T-cell (primary cell): Measurements from ENCODE around the gene TASOR. TPM values are rescaled to one million over a fixed set of nuclear protein-coding genes. Genes with fewer than 3 reads are reported as not detected.
"Not testable (repeated sequence)": the region's sequence is repeated elsewhere in the genome, so short reads cannot be mapped to it uniquely, and the experiment has no call there.

ENCODE experiments used
- ATAC-seq, 4 experiments: fragments of 200-7000 bp in 3 of 4; fragments of 150-1000 bp in 1 of 4; cut with Tn5 transposase; replicated peaks in 1 of 4; 1 replicate in 3 of 4; 2 replicates in 1 of 4; pipeline ENCODE4 v1.10.0; 2021; ENCODE audit warnings: moderate library complexity in 3 of 4, mild to moderate bottlenecking in 2 of 4, moderate number of reproducible peaks in 1 of 4
- CTCF ChIA-PET, 2 donors: fragments of 300-600 bp; sonication (Branson Sonifier 250); formaldehyde crosslinking; loops; one replicate each; lab custom pipeline; 2022; ENCODE audit warnings: antibody characterized with exemption in 2 of 2; lab: Charles Lee
- POLR2A ChIA-PET, 2 donors: fragments of 300-600 bp; sonication (Branson Sonifier 250); formaldehyde crosslinking; loops; one replicate each; lab custom pipeline; 2022; ENCODE audit warnings: antibody characterized with exemption in 2 of 2; lab: Charles Lee
- DNase-seq, 35 experiments: peaks; one replicate each; pipeline versions ENCODE4 v3.0.0 to v3.0.0-alpha.2; 2013 to 2023
- H3K27ac ChIP-seq: one replicate; pipeline ENCODE4 v1.5.1; 2013; ENCODE audit warnings: low read length
- H3K27me3 ChIP-seq, 2 experiments: replicated peaks in 1 of 2; 1 replicate in 1 of 2; 2 replicates in 1 of 2; pipeline versions ENCODE4 v1.6.1 to v1.7.0; 2013; ENCODE audit warnings: low read length in 1 of 2, mixed read lengths in 1 of 2; ENCODE audit not compliant: control insufficient read depth in 2 of 2, insufficient read depth in 2 of 2; ENCODE audit errors: extremely low read depth in 1 of 2
- H3K36me3 ChIP-seq, 2 donors: 1 replicate in 1 of 2; 2 replicates in 1 of 2; pipeline versions ENCODE4 v1.6.1 to v1.7.0; 2013; ENCODE audit warnings: low read length in 1 of 2; ENCODE audit not compliant: control insufficient read depth in 2 of 2, insufficient read depth in 1 of 2; ENCODE audit errors: extremely low read depth in 1 of 2
- H3K4me1 ChIP-seq, 2 experiments: 1 replicate in 1 of 2; 2 replicates in 1 of 2; pipeline versions ENCODE4 v1.6.1 to v1.7.0; 2013; ENCODE audit warnings: low read length in 2 of 2, mixed read lengths in 1 of 2; ENCODE audit not compliant: insufficient read depth in 2 of 2, control insufficient read depth in 1 of 2; ENCODE audit errors: extremely low read depth in 1 of 2
- H3K4me3 ChIP-seq, 2 donors: 1 replicate in 1 of 2; 2 replicates in 1 of 2; pipeline versions ENCODE4 v1.5.1 to v1.7.0; 2013; ENCODE audit warnings: mild to moderate bottlenecking in 2 of 2, low read length in 1 of 2, moderate library complexity in 1 of 2; ENCODE audit not compliant: control insufficient read depth in 1 of 2; ENCODE audit errors: extremely low read depth in 1 of 2
- H3K9me3 ChIP-seq: 2 replicates; pipeline ENCODE4 v1.7.0; 2013
- H3K27ac Mint-ChIP-seq, 2 donors: one replicate each; pipeline ENCODE4 v1.8.0; 2020 to 2021; ENCODE audit warnings: mild to moderate bottlenecking in 2 of 2, mixed read lengths in 2 of 2
- H3K27me3 Mint-ChIP-seq, 2 donors: one replicate each; pipeline ENCODE4 v1.8.0; 2021 to 2022; ENCODE audit warnings: mixed read lengths in 2 of 2
- H3K36me3 Mint-ChIP-seq: one replicate; pipeline ENCODE4 v1.8.0; 2021; ENCODE audit warnings: mixed read lengths
- H3K4me1 Mint-ChIP-seq, 3 donors: one replicate each; pipeline ENCODE4 v1.8.0; 2020 to 2022; ENCODE audit warnings: mixed read lengths in 3 of 3, mild to moderate bottlenecking in 1 of 3
- H3K4me3 Mint-ChIP-seq, 3 donors: one replicate each; pipeline ENCODE4 v1.8.0; 2020 to 2022; ENCODE audit warnings: mild to moderate bottlenecking in 3 of 3, mixed read lengths in 3 of 3, moderate library complexity in 3 of 3
- H3K9me3 Mint-ChIP-seq, 3 donors: one replicate each; pipeline ENCODE4 v1.8.0; 2020 to 2022; ENCODE audit warnings: mixed read lengths in 3 of 3
- WGBS: methylation state at CpG from one replicate; pipeline ENCODE4 v1.1.5; 2013; ENCODE audit warnings: missing lambda C conversion rate; ENCODE audit not compliant: insufficient coverage; 5-methylcytosine and 5-hydroxymethylcytosine counted together
- total RNA-seq, 35 experiments: library from RNA in 6 of 35; stranded (reverse) in 6 of 35; fragments of 120-200 nt in 1 of 35; gene quantifications; one replicate each; pipeline versions ENCODE4 v1.2.1 to v1.2.4 and lab custom pipeline; 2013 to 2026

Gene TASOR
- total RNA-seq, 5 donors from 2014 or later (not counting 1 experiment from before 2014, with no cell fraction given) = 69.5 to 81.7 (median 75.8) TPM

GRCh38 chr3:56718809-56719208 lies 35.7 kb upstream of the TASOR start:
- WGBS = 98% methylated on average over 20 of the region's 21 CpGs
- CTCF ChIA-PET = interaction anchor here in 1 of 2 donors (0.6 kb wide), 1 partner anchor 45 kb away, joined by 4 read pairs; no protein-coding TSS in a partner anchor

GRCh38 chr3:56711344-56711743 lies 28.3 kb upstream of the TASOR start:
- ChIA-PET CTCF (no interaction called here), POLR2A (no interaction called here)
- DNase-seq = no peak
- no peak overlapping the region for H3K4me3 Mint-ChIP-seq
- H3K36me3 Mint-ChIP-seq = no peaks in the 10 kb centered on the region
- no peaks in the 10 kb centered on the region for H3K36me3 ChIP-seq
- H3K4me1 Mint-ChIP-seq = peaks cover 3 to 5% (median 4%) of the 10 kb centered on the region in 3 donors
- no peaks in the 10 kb centered on the region for H3K27me3 Mint-ChIP-seq
- H3K4me1 ChIP-seq = no peaks in the 10 kb centered on the region
- ATAC-seq = peak in 2 of 4 experiments; percentile 36 to 37
- 96% methylated on average over 2 of the region's 2 CpGs for WGBS
- no peak overlapping the region for H3K4me3 ChIP-seq
- H3K27ac Mint-ChIP-seq = peak overlapping the region in 1 of 2 donors; percentile 64
- H3K9me3 Mint-ChIP-seq = peaks cover 2 to 5% (median 4%) of the 10 kb centered on the region in 3 donors
- H3K27me3 ChIP-seq = no peaks in the 10 kb centered on the region
- no peak overlapping the region for H3K27ac ChIP-seq
- H3K9me3 ChIP-seq = peaks cover 2% of the 10 kb centered on the region

More at GRCh38 chr3:56718809-56719208, 35.7 kb upstream of the TASOR start:
- ATAC-seq, H3K36me3 Mint-ChIP-seq, H3K9me3 ChIP-seq, H3K9me3 Mint-ChIP-seq, H3K4me3 ChIP-seq, H3K27ac Mint-ChIP-seq, H3K27ac ChIP-seq, H3K27me3 Mint-ChIP-seq, H3K27me3 ChIP-seq, DNase-seq, H3K4me3 Mint-ChIP-seq, POLR2A ChIA-PET: not testable (repeated sequence)
- Histone ChIP-seq H3K4me1 (peaks cover 2 to 11% of the 10 kb centered on the region in 2 experiments), H3K36me3 (peaks cover 3 to 14% of the 10 kb centered on the region in 2 donors)
- peaks cover 25 to 43% (median 35%) of the 10 kb centered on the region in 3 donors for H3K4me1 Mint-ChIP-seq

GRCh38 chr3:56707412-56707811 lies 24.3 kb upstream of the TASOR start:
- H3K9me3 ChIP-seq, H3K36me3 Mint-ChIP-seq, H3K27ac Mint-ChIP-seq, POLR2A ChIA-PET, H3K27ac ChIP-seq, H3K4me3 ChIP-seq, H3K36me3 ChIP-seq, H3K27me3 ChIP-seq, H3K27me3 Mint-ChIP-seq, H3K4me3 Mint-ChIP-seq, H3K9me3 Mint-ChIP-seq, ATAC-seq: not testable (repeated sequence)
- DNase-seq = peak in 9 of 35 experiments; percentile 11 to 36 (median 14)
- H3K4me1 ChIP-seq = peaks cover 5 to 13% of the 10 kb centered on the region in 2 experiments
- H3K4me1 Mint-ChIP-seq = peaks cover 19 to 23% (median 22%) of the 10 kb centered on the region in 3 donors
- no CpG with 5 or more reads among the region's 6 CpGs for WGBS
- CTCF ChIA-PET = interaction anchor here (0.6 to 1.9 kb wide), 8 partner anchors 14 to 352 kb away, joined by 3 to 17 read pairs (median 4); partner anchors contain the start of gene ARHGEF3 (in 1 of the 2)

GRCh38 chr3:56706629-56707028 lies 23.6 kb upstream of the TASOR start:
- no peaks in the 10 kb centered on the region for H3K27me3 ChIP-seq
- no peaks in the 10 kb centered on the region for H3K9me3 ChIP-seq
- H3K9me3 Mint-ChIP-seq = no peaks in the 10 kb centered on the region
- no peaks in the 10 kb centered on the region for H3K36me3 ChIP-seq
- peaks cover 19 to 24% (median 23%) of the 10 kb centered on the region in 3 donors for H3K4me1 Mint-ChIP-seq
- H3K27me3 Mint-ChIP-seq = no peaks in the 10 kb centered on the region
- ATAC-seq (no peak), DNase-seq (no peak)
- ChIA-PET POLR2A (no interaction called here), CTCF (interaction anchor here in 1 of 2 donors (5.6 kb wide), 1 partner anchor 94 kb away, joined by 181 read pairs; the partner anchor contains the start of gene ARHGEF3)
- no peak overlapping the region for H3K27ac ChIP-seq
- H3K4me3 Mint-ChIP-seq = no peak overlapping the region
- H3K36me3 Mint-ChIP-seq = no peaks in the 10 kb centered on the region
- H3K4me3 ChIP-seq = no peak overlapping the region
- peaks cover 5 to 15% of the 10 kb centered on the region in 2 experiments for H3K4me1 ChIP-seq
- no peak overlapping the region for H3K27ac Mint-ChIP-seq

- Histone ChIP-seq H3K27me3 (no peaks in the 10 kb centered on the region), H3K27ac (peak overlapping the region; percentile 2), H3K4me1 (peaks cover 5 to 15% of the 10 kb centered on the region in 2 experiments), H3K9me3 (no peaks in the 10 kb centered on the region), H3K36me3 (no peaks in the 10 kb centered on the region), H3K4me3 (no peak overlapping the region)
- no peaks in the 10 kb centered on the region for H3K9me3 Mint-ChIP-seq
- H3K27me3 Mint-ChIP-seq = no peaks in the 10 kb centered on the region
- ATAC-seq (peak in 3 of 4 experiments; percentile 54 to 67 (median 60)), DNase-seq (peak in 1 of 35 experiments; percentile 35)
- CTCF ChIA-PET = interaction anchor here (0.6 to 5.6 kb wide), 10 partner anchors 11 to 284 kb away, joined by 3 to 181 read pairs (median 8); partner anchors contain the start of gene ARHGEF3 (in 2 of the 2)
- POLR2A ChIA-PET = interaction anchor here in 1 of 2 donors (1.0 kb wide), 1 partner anchor 93 kb away, joined by 4 read pairs; no protein-coding TSS in a partner anchor
- WGBS = no CpG with 5 or more reads among the region's 3 CpGs
- H3K27ac Mint-ChIP-seq = peak overlapping the region; percentile 45 to 53
- H3K36me3 Mint-ChIP-seq = no peaks in the 10 kb centered on the region
- peak overlapping the region in 1 of 3 donors; percentile 1 for H3K4me3 Mint-ChIP-seq
- H3K4me1 Mint-ChIP-seq = peaks cover 19 to 27% (median 24%) of the 10 kb centered on the region in 3 donors
These were observed 21.6 kb upstream of the TASOR start for GRCh38 chr3:56704706-56705105.

GRCh38 chr3:56702490-56703315 lies 19.6 kb upstream of the TASOR start:
- Histone ChIP-seq H3K27ac (no peak overlapping the region), H3K4me1 (peaks cover 5 to 15% of the 10 kb centered on the region in 2 experiments), H3K4me3 (no peak overlapping the region), H3K36me3 (no peaks in the 10 kb centered on the region), H3K9me3 (no peaks in the 10 kb centered on the region), H3K27me3 (no peaks in the 10 kb centered on the region)
- ChIA-PET POLR2A (interaction anchor here in 1 of 2 donors (0.5 kb wide), 2 partner anchors 39 to 44 kb away, joined by 3 to 7 read pairs; no protein-coding TSS in a partner anchor), CTCF (interaction anchor here (0.5 to 5.6 kb wide), 35 partner anchors 10 to 468 kb away, joined by 3 to 181 read pairs (median 5); partner anchors contain the start of gene ARHGEF3 (in 2 of the 2))
- H3K36me3 Mint-ChIP-seq = no peaks in the 10 kb centered on the region
- no peaks in the 10 kb centered on the region for H3K27me3 Mint-ChIP-seq
- no peaks in the 10 kb centered on the region for H3K9me3 Mint-ChIP-seq
- H3K4me3 Mint-ChIP-seq = no peak overlapping the region
- WGBS = 10% methylated on average over 2 of the region's 5 CpGs
- H3K4me1 Mint-ChIP-seq = peaks cover 19 to 27% (median 24%) of the 10 kb centered on the region in 3 donors
- ATAC-seq (peak; percentile 70 to 79 (median 72)), DNase-seq (peak in 27 of 35 experiments; percentile 13 to 88 (median 43))
- H3K27ac Mint-ChIP-seq = peak overlapping the region in 1 of 2 donors; percentile 28
